ENCODE results near the gene GADL1. TPM values are rescaled to one million over a fixed set of nuclear protein-coding genes. Genes with fewer than 3 reads are reported as not detected.

Gene GADL1
- total and polyA plus RNA-seq, 9 donors, result 0.01 to 13.3 (median 0.23) TPM; not detected in 3

GRCh38 chr3:30779686-30780287, 114.7 kb downstream of the GADL1 start:
- WGBS, 3 donors, result 85 to 95% (median 85%) methylated on average over 1 of the region's 1 CpG
- H3K36me3 ChIP-seq, result no peaks in the 10 kb centered on the region

GRCh38 chr3:30778933-30779332, 115.5 kb downstream of the GADL1 start:
- Histone ChIP-seq H3K9me3 (no peaks in the 10 kb centered on the region), H3K27ac (no peak overlapping the region), H3K4me3 (no peak overlapping the region), H3K27me3 (no peaks in the 10 kb centered on the region), H3K4me1 (ENCODE audit: insufficient read depth) (no peaks in the 10 kb centered on the region), H3K36me3 (no peaks in the 10 kb centered on the region)
- TF ChIP-seq, protein P1, sequence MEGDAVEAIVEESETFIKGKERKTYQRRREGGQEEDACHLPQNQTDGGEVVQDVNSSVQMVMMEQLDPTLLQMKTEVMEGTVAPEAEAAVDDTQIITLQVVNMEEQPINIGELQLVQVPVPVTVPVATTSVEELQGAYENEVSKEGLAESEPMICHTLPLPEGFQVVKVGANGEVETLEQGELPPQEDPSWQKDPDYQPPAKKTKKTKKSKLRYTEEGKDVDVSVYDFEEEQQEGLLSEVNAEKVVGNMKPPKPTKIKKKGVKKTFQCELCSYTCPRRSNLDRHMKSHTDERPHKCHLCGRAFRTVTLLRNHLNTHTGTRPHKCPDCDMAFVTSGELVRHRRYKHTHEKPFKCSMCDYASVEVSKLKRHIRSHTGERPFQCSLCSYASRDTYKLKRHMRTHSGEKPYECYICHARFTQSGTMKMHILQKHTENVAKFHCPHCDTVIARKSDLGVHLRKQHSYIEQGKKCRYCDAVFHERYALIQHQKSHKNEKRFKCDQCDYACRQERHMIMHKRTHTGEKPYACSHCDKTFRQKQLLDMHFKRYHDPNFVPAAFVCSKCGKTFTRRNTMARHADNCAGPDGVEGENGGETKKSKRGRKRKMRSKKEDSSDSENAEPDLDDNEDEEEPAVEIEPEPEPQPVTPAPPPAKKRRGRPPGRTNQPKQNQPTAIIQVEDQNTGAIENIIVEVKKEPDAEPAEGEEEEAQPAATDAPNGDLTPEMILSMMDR (IDR thresholded peaks at IDR 0.05), result no peak
- no peak for DNase-seq
- intact Hi-C loops (cut with DNase I), result loop anchor here in 1 of 4 donors (10.0 kb wide), 1 partner anchor 986 kb away; no protein-coding TSS in a partner anchor
- 92 to 98% (median 95%) methylated on average over 3 of the region's 3 CpGs for WGBS, 3 donors

More at GRCh38 chr3:30779686-30780287, 114.7 kb downstream of the GADL1 start:
- intact Hi-C loops (cut with DNase I), result loop anchor here in 1 of 4 donors (10.0 kb wide), 1 partner anchor 985 kb away; no protein-coding TSS in a partner anchor
- H3K27ac ChIP-seq, result no peak overlapping the region
- no peak overlapping the region for H3K4me3 ChIP-seq
- DNase-seq, result no peak
- H3K27me3 ChIP-seq, result no peaks in the 10 kb centered on the region
- TF ChIP-seq, protein P1 (IDR thresholded peaks at IDR 0.05), result no peak
- TF ChIP-seq EP300 (IDR thresholded peaks at IDR 0.05) (no peak), POLR2A (IDR thresholded peaks at IDR 0.05) (no peak)
- no peaks in the 10 kb centered on the region for H3K4me1 ChIP-seq (ENCODE audit: insufficient read depth)
- no peaks in the 10 kb centered on the region for H3K9me3 ChIP-seq

GRCh38 chr3:30777426-30778113, 116.9 kb downstream of the GADL1 start:
- no peak overlapping the region for H3K4me3 ChIP-seq
- intact Hi-C loops (cut with DNase I), result loop anchor here in 1 of 4 donors (10.0 kb wide), 1 partner anchor 987 kb away; no protein-coding TSS in a partner anchor
- H3K27me3 ChIP-seq, result no peaks in the 10 kb centered on the region
- 86 to 90% (median 89%) methylated on average over 5 of the region's 5 CpGs for WGBS, 3 donors
- no peak for DNase-seq
- H3K36me3 ChIP-seq, result no peaks in the 10 kb centered on the region
- no peak overlapping the region for H3K27ac ChIP-seq
- H3K9me3 ChIP-seq, result no peaks in the 10 kb centered on the region
- no peak for TF ChIP-seq POLR2A (IDR thresholded peaks at IDR 0.05)
- no peak for TF ChIP-seq EP300 (IDR thresholded peaks at IDR 0.05)
- TF ChIP-seq, protein P1 (IDR thresholded peaks at IDR 0.05), result no peak
- H3K4me1 ChIP-seq (ENCODE audit: insufficient read depth), result no peaks in the 10 kb centered on the region

- intact Hi-C loops (cut with DNase I), result loop anchor here in 1 of 4 donors (10.0 kb wide), 1 partner anchor 988 kb away; no protein-coding TSS in a partner anchor
- DNase-seq, result no peak
- TF ChIP-seq, protein P1 (IDR thresholded peaks at IDR 0.05), result no peak
- TF ChIP-seq POLR2A (IDR thresholded peaks at IDR 0.05), result no peak
- no peak for TF ChIP-seq EP300 (IDR thresholded peaks at IDR 0.05)
- Histone ChIP-seq H3K27me3 (no peaks in the 10 kb centered on the region), H3K36me3 (no peaks in the 10 kb centered on the region), H3K9me3 (no peaks in the 10 kb centered on the region), H3K4me3 (no peak overlapping the region), H3K4me1 (ENCODE audit: insufficient read depth) (no peaks in the 10 kb centered on the region), H3K27ac (no peak overlapping the region)
- WGBS, 3 donors, result 81 to 84% (median 83%) methylated on average over 3 of the region's 3 CpGs
Measured at GRCh38 chr3:30776186-30776815, 118.2 kb downstream of the GADL1 start.
